ENCODE data around the gene RAB39B.
"Not testable (repeated sequence)": the region's sequence is repeated elsewhere in the genome, so short reads cannot be mapped to it uniquely, and the experiment has no call there.

The RAB39B gene

GRCh38 chrX:155263854-155264628 is at the start of gene RAB39B:
TSS of gene RAB39B (minus strand) at chrX:155264491. CDS start at chrX:155264288, 203 bp downstream.
- in situ Hi-C loops (cut with MboI; ENCODE audit: low sequenced_read_pairs) = no loop called here

- in situ Hi-C loops (cut with MboI; ENCODE audit: low sequenced_read_pairs) = no loop called here
Observed at GRCh38 chrX:155313766-155314165, 49.5 kb upstream of the RAB39B start.

- in situ Hi-C loops (cut with MboI; ENCODE audit: low sequenced_read_pairs) = no loop called here
Observed at GRCh38 chrX:155293771-155294170, 29.5 kb upstream of the RAB39B start.

- in situ Hi-C loops (cut with MboI; ENCODE audit: low sequenced_read_pairs) = no loop called here
Observed at GRCh38 chrX:155279873-155280272, 15.6 kb upstream of the RAB39B start.

- in situ Hi-C loops (cut with MboI; ENCODE audit: low sequenced_read_pairs) = no loop called here
Observed at GRCh38 chrX:155270969-155271368, 6.7 kb upstream of the RAB39B start.

- in situ Hi-C loops (cut with MboI; ENCODE audit: low sequenced_read_pairs) = not testable (repeated sequence)
Observed at GRCh38 chrX:155267995-155268394, 3.7 kb upstream of the RAB39B start.

- in situ Hi-C loops (cut with MboI; ENCODE audit: low sequenced_read_pairs) = no loop called here
Observed at GRCh38 chrX:155266439-155266838, 2.1 kb upstream of the RAB39B start.

- in situ Hi-C loops (cut with MboI; ENCODE audit: low sequenced_read_pairs) = no loop called here
Observed at GRCh38 chrX:155262970-155263754, 1.1 kb downstream of the RAB39B start.

GRCh38 chrX:155259752-155260151 is 4.5 kb downstream of the RAB39B start:
- in situ Hi-C loops (cut with MboI; ENCODE audit: low sequenced_read_pairs) = no loop called here

GRCh38 chrX:155251391-155251790 is 12.9 kb downstream of the RAB39B start:
- in situ Hi-C loops (cut with MboI; ENCODE audit: low sequenced_read_pairs) = no loop called here

- in situ Hi-C loops (cut with MboI; ENCODE audit: low sequenced_read_pairs) = no loop called here
Observed at GRCh38 chrX:155247497-155247896, 16.8 kb downstream of the RAB39B start.

- in situ Hi-C loops (cut with MboI; ENCODE audit: low sequenced_read_pairs) = no loop called here
Observed at GRCh38 chrX:155246748-155247147, 17.5 kb downstream of the RAB39B start.

- in situ Hi-C loops (cut with MboI; ENCODE audit: low sequenced_read_pairs) = no loop called here
Observed at GRCh38 chrX:155242300-155242699, 22.0 kb downstream of the RAB39B start.

- in situ Hi-C loops (cut with MboI; ENCODE audit: low sequenced_read_pairs) = no loop called here
Observed at GRCh38 chrX:155237719-155238118, 26.6 kb downstream of the RAB39B start.

GRCh38 chrX:155235891-155236290 is 28.4 kb downstream of the RAB39B start:
- in situ Hi-C loops (cut with MboI; ENCODE audit: low sequenced_read_pairs) = no loop called here

GRCh38 chrX:155231163-155231562 is 33.1 kb downstream of the RAB39B start:
- in situ Hi-C loops (cut with MboI; ENCODE audit: low sequenced_read_pairs) = no loop called here

- in situ Hi-C loops (cut with MboI; ENCODE audit: low sequenced_read_pairs) = no loop called here
Observed at GRCh38 chrX:155225774-155226173, 38.5 kb downstream of the RAB39B start.

- in situ Hi-C loops (cut with MboI; ENCODE audit: low sequenced_read_pairs) = not testable (repeated sequence)
Observed at GRCh38 chrX:155223746-155224145, 40.5 kb downstream of the RAB39B start.

GRCh38 chrX:155221351-155221750 is 42.9 kb downstream of the RAB39B start:
- in situ Hi-C loops (cut with MboI; ENCODE audit: low sequenced_read_pairs) = no loop called here

GRCh38 chrX:155218777-155219176 is 45.5 kb downstream of the RAB39B start:
- in situ Hi-C loops (cut with MboI; ENCODE audit: low sequenced_read_pairs) = no loop called here

GRCh38 chrX:155216940-155217440 is 47.3 kb downstream of the RAB39B start:
- in situ Hi-C loops (cut with MboI; ENCODE audit: low sequenced_read_pairs) = no loop called here

Measured in HL-60/S4 treated with retinoic acid at 250 ng/mL for 4 days and 3 days (cell line).